ENCODE measurements around the gene FOXK2. TPM values are rescaled to one million over a fixed set of nuclear protein-coding genes. Genes with fewer than 3 reads are reported as not detected.

The FOXK2 gene
- total and polyA plus RNA-seq, 2 donors (not counting 1 experiment from before 2014, with no cell fraction given): 19.7 to 62.7 TPM

- Histone ChIP-seq H2AFZ (ENCODE audit: insufficient read depth, low read depth, low read length, poor library complexity, severe bottlenecking) (no peak overlapping the region), H3K9ac (ENCODE audit: low read length) (no peak overlapping the region), H3K36me3 (replicated peaks in 1 of 2; ENCODE audit: control extremely low read depth in 1 of 2, control insufficient read depth in 1 of 2, extremely low read depth in 1 of 2, insufficient read depth in 2 of 2, low read length in 1 of 2) (peaks cover 0 to 10% of the 10 kb centered on the region in 2 experiments), H3K4me1 (ENCODE audit: control insufficient read depth in 2 of 2, insufficient read depth in 2 of 2, low read length in 2 of 2) (peaks cover 7 to 32% of the 10 kb centered on the region in 2 donors), H3K4me3 (ENCODE audit: control extremely low read depth in 1 of 5, extremely low read depth in 1 of 5, insufficient read depth in 1 of 5, low read depth in 2 of 5, low read length in 4 of 5) (no peak overlapping the region), H3K9me3 (ENCODE audit: control extremely low read depth in 1 of 3, control insufficient read depth in 2 of 3, insufficient read depth in 1 of 3, low read length in 2 of 3) (peaks cover 0 to 4% (median 0%) of the 10 kb centered on the region in 3 donors), H3K27ac (ENCODE audit: low read length in 2 of 2) (no peak overlapping the region), H3K79me2 (ENCODE audit: control insufficient read depth, insufficient read depth, low read length) (no peaks in the 10 kb centered on the region), H3K4me2 (replicated peaks; ENCODE audit: low read depth, low read length, poor library complexity, severe bottlenecking) (no peak overlapping the region), H3K27me3 (replicated peaks in 1 of 4; ENCODE audit: control extremely low read depth in 1 of 4, control insufficient read depth in 3 of 4, insufficient read depth in 4 of 4, low read length in 3 of 4) (no peaks in the 10 kb centered on the region), H4K20me1 (ENCODE audit: control insufficient read depth, insufficient read depth, low read length, poor library complexity, severe bottlenecking) (no peaks in the 10 kb centered on the region)
- ATAC-seq (ENCODE audit: low read depth) (no peak), DNase-seq (no peak)
- 96% methylated on average over 9 of the region's 13 CpGs for WGBS (ENCODE audit: insufficient coverage)
- Mint-ChIP-seq H3K9me3 (ENCODE audit: insufficient read depth) (no peaks in the 10 kb centered on the region), H3K4me3 (no peak overlapping the region), H3K27me3 (no peaks in the 10 kb centered on the region), H3K27ac (no peak overlapping the region), H3K4me1 (peaks cover 19% of the 10 kb centered on the region)
- intact Hi-C loops (cut with micrococcal nuclease): no loop called here
- CTCF ChIA-PET: interaction anchor here (0.9 to 2.3 kb wide), 5 partner anchors 13 to 140 kb away, joined by 3 to 8 read pairs (median 4); no protein-coding TSS in a partner anchor
- POLR2A ChIA-PET: interaction anchor here (0.5 kb wide), 1 partner anchor 35 kb away, joined by 3 read pairs; no protein-coding TSS in a partner anchor
- TF ChIP-seq CTCF (IDR thresholded peaks at IDR 0.05) (no peak), EZH2 (IDR thresholded peaks at IDR 0.05; ENCODE audit: borderline replicate concordance, insufficient read depth, low read depth, low read length, poor library complexity, severe bottlenecking) (no peak)
These were observed 26.8 kb upstream of the FOXK2 start for GRCh38 chr17:82492643-82493225.

- Histone ChIP-seq H3K27ac (ENCODE audit: low read length in 2 of 2) (no peak overlapping the region), H2AFZ (ENCODE audit: insufficient read depth, low read depth, low read length, poor library complexity, severe bottlenecking) (no peak overlapping the region), H3K79me2 (ENCODE audit: control insufficient read depth, insufficient read depth, low read length) (no peaks in the 10 kb centered on the region), H3K36me3 (replicated peaks in 1 of 2; ENCODE audit: control extremely low read depth in 1 of 2, control insufficient read depth in 1 of 2, extremely low read depth in 1 of 2, insufficient read depth in 2 of 2, low read length in 1 of 2) (peaks cover 0 to 6% of the 10 kb centered on the region in 2 experiments), H3K4me1 (ENCODE audit: control insufficient read depth in 2 of 2, insufficient read depth in 2 of 2, low read length in 2 of 2) (peaks cover 7 to 38% of the 10 kb centered on the region in 2 donors), H3K4me3 (ENCODE audit: control extremely low read depth in 1 of 5, extremely low read depth in 1 of 5, insufficient read depth in 1 of 5, low read depth in 2 of 5, low read length in 4 of 5) (no peak overlapping the region), H3K27me3 (replicated peaks in 1 of 4; ENCODE audit: control extremely low read depth in 1 of 4, control insufficient read depth in 3 of 4, insufficient read depth in 4 of 4, low read length in 3 of 4) (no peaks in the 10 kb centered on the region), H4K20me1 (ENCODE audit: control insufficient read depth, insufficient read depth, low read length, poor library complexity, severe bottlenecking) (no peaks in the 10 kb centered on the region), H3K4me2 (replicated peaks; ENCODE audit: low read depth, low read length, poor library complexity, severe bottlenecking) (no peak overlapping the region), H3K9ac (ENCODE audit: low read length) (no peak overlapping the region), H3K9me3 (ENCODE audit: control extremely low read depth in 1 of 3, control insufficient read depth in 2 of 3, insufficient read depth in 1 of 3, low read length in 2 of 3) (peaks cover 0 to 4% (median 0%) of the 10 kb centered on the region in 3 donors)
- DNase-seq: no peak
- no peak for ATAC-seq (ENCODE audit: low read depth)
- ChIA-PET POLR2A (interaction anchor here (0.5 kb wide), 1 partner anchor 34 kb away, joined by 3 read pairs; no protein-coding TSS in a partner anchor), CTCF (interaction anchor here (0.7 to 1.3 kb wide), 5 partner anchors 13 to 141 kb away, joined by 3 to 8 read pairs (median 3); partner anchors contain the start of gene TEX19)
- WGBS (ENCODE audit: insufficient coverage): 97% methylated on average over 11 of the region's 12 CpGs
- H3K4me3 Mint-ChIP-seq: no peak overlapping the region
- no peak for TF ChIP-seq CTCF (IDR thresholded peaks at IDR 0.05)
- no peak for TF ChIP-seq EZH2 (IDR thresholded peaks at IDR 0.05; ENCODE audit: borderline replicate concordance, insufficient read depth, low read depth, low read length, poor library complexity, severe bottlenecking)
- H3K9me3 Mint-ChIP-seq (ENCODE audit: insufficient read depth): no peaks in the 10 kb centered on the region
- intact Hi-C loops (cut with micrococcal nuclease): no loop called here
- H3K4me1 Mint-ChIP-seq: peaks cover 24% of the 10 kb centered on the region
- no peaks in the 10 kb centered on the region for H3K27me3 Mint-ChIP-seq
- H3K27ac Mint-ChIP-seq: no peak overlapping the region
These were observed 26.2 kb upstream of the FOXK2 start for GRCh38 chr17:82493226-82493781.

Measured in B cell (primary cell).